ENCODE measurements around the gene CHST7.

Gene CHST7

GRCh38 chrX:46635186-46635585 is 61.6 kb downstream of the CHST7 start:
- TF ChIP-seq, protein P1, sequence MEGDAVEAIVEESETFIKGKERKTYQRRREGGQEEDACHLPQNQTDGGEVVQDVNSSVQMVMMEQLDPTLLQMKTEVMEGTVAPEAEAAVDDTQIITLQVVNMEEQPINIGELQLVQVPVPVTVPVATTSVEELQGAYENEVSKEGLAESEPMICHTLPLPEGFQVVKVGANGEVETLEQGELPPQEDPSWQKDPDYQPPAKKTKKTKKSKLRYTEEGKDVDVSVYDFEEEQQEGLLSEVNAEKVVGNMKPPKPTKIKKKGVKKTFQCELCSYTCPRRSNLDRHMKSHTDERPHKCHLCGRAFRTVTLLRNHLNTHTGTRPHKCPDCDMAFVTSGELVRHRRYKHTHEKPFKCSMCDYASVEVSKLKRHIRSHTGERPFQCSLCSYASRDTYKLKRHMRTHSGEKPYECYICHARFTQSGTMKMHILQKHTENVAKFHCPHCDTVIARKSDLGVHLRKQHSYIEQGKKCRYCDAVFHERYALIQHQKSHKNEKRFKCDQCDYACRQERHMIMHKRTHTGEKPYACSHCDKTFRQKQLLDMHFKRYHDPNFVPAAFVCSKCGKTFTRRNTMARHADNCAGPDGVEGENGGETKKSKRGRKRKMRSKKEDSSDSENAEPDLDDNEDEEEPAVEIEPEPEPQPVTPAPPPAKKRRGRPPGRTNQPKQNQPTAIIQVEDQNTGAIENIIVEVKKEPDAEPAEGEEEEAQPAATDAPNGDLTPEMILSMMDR (IDR thresholded peaks at IDR 0.05), result no peak

GRCh38 chrX:46636223-46636622 is 62.7 kb downstream of the CHST7 start:
- TF ChIP-seq, protein P1 (IDR thresholded peaks at IDR 0.05), result no peak

DNA sequence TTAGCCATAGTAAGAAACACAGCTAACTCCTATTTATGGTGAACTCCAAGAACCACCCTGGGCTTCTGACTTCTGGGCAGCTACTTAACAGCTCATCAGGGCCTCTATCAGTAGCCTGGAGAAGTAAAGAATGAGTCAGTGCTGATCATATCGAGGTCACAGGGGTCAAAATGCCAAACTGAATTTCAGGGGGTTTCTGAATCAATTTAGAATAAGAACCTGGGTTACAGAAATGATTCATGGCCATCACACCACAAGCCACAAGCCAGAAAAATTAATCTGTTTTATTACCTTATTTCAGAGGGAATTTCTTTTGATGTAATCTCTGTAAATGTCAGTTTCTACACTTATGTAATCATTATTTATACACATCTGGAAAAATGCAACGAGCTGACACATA is 64.4 kb downstream of the CHST7 start:
- TF ChIP-seq, protein P1 (IDR thresholded peaks at IDR 0.05), result no peak

- TF ChIP-seq, protein P1 (IDR thresholded peaks at IDR 0.05), result peak; percentile 37
Measured at GRCh38 chrX:46642145-46642544, 68.6 kb downstream of the CHST7 start.

- TF ChIP-seq, protein P1 (IDR thresholded peaks at IDR 0.05), result no peak
Measured at GRCh38 chrX:46643636-46644035, 70.1 kb downstream of the CHST7 start.

- TF ChIP-seq, protein P1 (IDR thresholded peaks at IDR 0.05), result no peak
Measured at GRCh38 chrX:46645614-46646013, 72.0 kb downstream of the CHST7 start.

- TF ChIP-seq, protein P1 (IDR thresholded peaks at IDR 0.05), result no peak
Measured at GRCh38 chrX:46647251-46647650, 73.7 kb downstream of the CHST7 start.
